ENCODE results near the gene TMEM31.
"Not testable (repeated sequence)": the region's sequence is repeated elsewhere in the genome, so short reads cannot be mapped to it uniquely, and the experiment has no call there.

TMEM31 gene

GRCh38 chrX:103727115-103727514 is 16.4 kb downstream of the TMEM31 start:
- no peak for DNase-seq

- DNase-seq = no peak
Observed at GRCh38 chrX:103729015-103729414, 18.3 kb downstream of the TMEM31 start.

- DNase-seq = peak; percentile 48
Observed at GRCh38 chrX:103730147-103730795, 19.6 kb downstream of the TMEM31 start.

- DNase-seq = no peak
Observed at GRCh38 chrX:103730796-103731493, 20.2 kb downstream of the TMEM31 start.

GRCh38 chrX:103733017-103733416 is 22.3 kb downstream of the TMEM31 start:
- no peak for DNase-seq

- no peak for DNase-seq
Observed at GRCh38 chrX:103734125-103734760, 23.5 kb downstream of the TMEM31 start.

- DNase-seq = peak; percentile 73
Observed at GRCh38 chrX:103737696-103738095, 27.0 kb downstream of the TMEM31 start.

GRCh38 chrX:103739421-103739820 is 28.7 kb downstream of the TMEM31 start:
- no peak for DNase-seq

- DNase-seq = no peak
Observed at GRCh38 chrX:103741879-103742278, 31.2 kb downstream of the TMEM31 start.

- DNase-seq = no peak
Observed at GRCh38 chrX:103742339-103742738, 31.6 kb downstream of the TMEM31 start.

- DNase-seq = no peak
Observed at GRCh38 chrX:103747163-103747562, 36.5 kb downstream of the TMEM31 start.

GRCh38 chrX:103754401-103754800 is 43.7 kb downstream of the TMEM31 start:
- DNase-seq = no peak

GRCh38 chrX:103756736-103757135 is 46.0 kb downstream of the TMEM31 start:
- DNase-seq = peak; percentile 69

- no peak for DNase-seq
Observed at GRCh38 chrX:103758555-103758954, 47.8 kb downstream of the TMEM31 start.

- not testable (repeated sequence) for DNase-seq
Observed at GRCh38 chrX:103763541-103763940, 52.8 kb downstream of the TMEM31 start.

Data from hematopoietic multipotent progenitor cell treated with erythropoietin and hydrocortisone succinate and interleukin-3 and kit ligand, for 4 days (in vitro differentiated cells).